Activated CD4-positive, alpha-beta T cell treated with anti-CD3 and anti-CD28 coated beads, Interleukin-2, amount 10 ng/mL, durations not matched to agents 7 days and 5 days (primary cell): ENCODE results near the gene IFITM1. TPM values are rescaled to one million over a fixed set of nuclear protein-coding genes. Genes with fewer than 3 reads are reported as not detected.
"Not testable (repeated sequence)": the region's sequence is repeated elsewhere in the genome, so short reads cannot be mapped to it uniquely, and the experiment has no call there.

Experiments
- CTCF ChIA-PET: fragments of 350-600 bp; sonication (Branson Sonifier 250); formaldehyde crosslinking; loops from one replicate; lab custom pipeline; 2021; ENCODE audit warnings: antibody characterized with exemption; lab: Charles Lee
- POLR2A ChIA-PET: fragments of 350-600 bp; sonication (Branson Sonifier 250); formaldehyde crosslinking; loops from one replicate; lab custom pipeline; 2021; ENCODE audit warnings: antibody characterized with exemption; lab: Charles Lee
- DNase-seq: peaks from one replicate; pipeline ENCODE4 v3.0.0-alpha.2; 2020
- H3K27ac Mint-ChIP-seq: one replicate; pipeline ENCODE4 v1.8.0; 2021; ENCODE audit warnings: mild to moderate bottlenecking, moderate library complexity, mixed read lengths
- H3K27me3 Mint-ChIP-seq: one replicate; pipeline ENCODE4 v1.8.0; 2021; ENCODE audit warnings: mixed read lengths
- H3K36me3 Mint-ChIP-seq: one replicate; pipeline ENCODE4 v1.8.0; 2021; ENCODE audit warnings: low read depth, mixed read lengths
- H3K4me1 Mint-ChIP-seq: one replicate; pipeline ENCODE4 v1.8.0; 2021; ENCODE audit warnings: mixed read lengths
- H3K4me3 Mint-ChIP-seq: one replicate; pipeline ENCODE4 v1.8.0; 2021; ENCODE audit warnings: mild to moderate bottlenecking, moderate library complexity, mixed read lengths
- H3K9me3 Mint-ChIP-seq: one replicate; pipeline ENCODE4 v1.8.0; 2021; ENCODE audit warnings: mixed read lengths
- total RNA-seq, 2 experiments: library from RNA; stranded (reverse); gene quantifications; one replicate each; pipeline ENCODE4 v1.2.3, GENCODE V29; 2021

Gene IFITM1
- total RNA-seq, 2 experiments from 2014 or later: 1,306 to 1,465 TPM

GRCh38 chr11:336659-337198, 22.9 kb downstream of the IFITM1 start:
- Mint-ChIP-seq H3K36me3 (peaks cover 12% of the 10 kb centered on the region), H3K4me3 (no peak overlapping the region), H3K27ac (peak overlapping the region; percentile 47), H3K9me3 (peaks cover 7% of the 10 kb centered on the region), H3K4me1 (peaks cover 48% of the 10 kb centered on the region), H3K27me3 (peaks cover 13% of the 10 kb centered on the region)
- no peak for DNase-seq
- POLR2A ChIA-PET: no interaction called here
- CTCF ChIA-PET: interaction anchor here (0.7 to 1.3 kb wide), 2 partner anchors 18 to 22 kb away, joined by 3 read pairs; no protein-coding TSS in a partner anchor

GRCh38 chr11:337711-338110, 23.9 kb downstream of the IFITM1 start:
- no peak for DNase-seq
- POLR2A ChIA-PET: no interaction called here
- H3K36me3 Mint-ChIP-seq: peaks cover 10% of the 10 kb centered on the region
- no peak overlapping the region for H3K4me3 Mint-ChIP-seq
- peaks cover 7% of the 10 kb centered on the region for H3K9me3 Mint-ChIP-seq
- H3K27me3 Mint-ChIP-seq: peaks cover 13% of the 10 kb centered on the region
- CTCF ChIA-PET: interaction anchor here (1.3 to 1.6 kb wide), 2 partner anchors 8 to 17 kb away, joined by 3 to 7 read pairs; no protein-coding TSS in a partner anchor
- no peak overlapping the region for H3K27ac Mint-ChIP-seq
- peaks cover 46% of the 10 kb centered on the region for H3K4me1 Mint-ChIP-seq

DNA sequence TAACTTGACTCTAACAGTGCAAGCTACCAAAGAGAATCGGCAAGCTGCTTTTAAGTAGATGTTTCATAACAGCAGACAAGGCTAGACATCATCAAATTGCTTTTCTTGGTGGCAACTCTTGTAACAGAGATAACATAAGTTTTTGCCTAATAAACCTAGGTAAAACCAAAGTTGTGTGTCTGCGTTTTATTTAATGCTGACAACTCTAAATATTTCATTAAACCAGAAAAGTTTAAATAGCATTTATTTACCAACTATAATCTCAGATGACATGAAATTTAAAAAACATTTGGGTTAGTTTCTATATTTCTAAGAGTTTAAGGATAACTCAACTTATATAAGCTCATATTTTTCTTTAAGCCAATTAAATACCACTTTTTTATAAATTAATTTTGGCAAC, 26.1 kb downstream of the IFITM1 start:
- no peak overlapping the region for H3K4me3 Mint-ChIP-seq
- POLR2A ChIA-PET: no interaction called here

GRCh38 chr11:340539-341512, 27.0 kb downstream of the IFITM1 start:
- no peak overlapping the region for H3K27ac Mint-ChIP-seq

More for the DNA sequence above, 26.1 kb downstream of the IFITM1 start:
- H3K9me3 Mint-ChIP-seq: peaks cover 2% of the 10 kb centered on the region
- no peak for DNase-seq
- H3K27ac Mint-ChIP-seq: no peak overlapping the region
- peaks cover 35% of the 10 kb centered on the region for H3K4me1 Mint-ChIP-seq
- peaks cover 5% of the 10 kb centered on the region for H3K36me3 Mint-ChIP-seq
- CTCF ChIA-PET: interaction anchor here (0.6 to 2.1 kb wide), 7 partner anchors 10 to 133 kb away, joined by 3 to 12 read pairs (median 6); partner anchors contain the start of gene IFITM5
- peaks cover 13% of the 10 kb centered on the region for H3K27me3 Mint-ChIP-seq

GRCh38 chr11:342328-342727, 28.5 kb downstream of the IFITM1 start:
- Mint-ChIP-seq H3K36me3 (peaks cover 5% of the 10 kb centered on the region), H3K4me1 (peaks cover 19% of the 10 kb centered on the region), H3K27ac (no peak overlapping the region), H3K27me3 (peaks cover 19% of the 10 kb centered on the region), H3K9me3 (peaks cover 2% of the 10 kb centered on the region), H3K4me3 (no peak overlapping the region)
- ChIA-PET CTCF (interaction anchor here (1.3 kb wide), 1 partner anchor 13 kb away, joined by 5 read pairs; no protein-coding TSS in a partner anchor), POLR2A (no interaction called here)
- DNase-seq: no peak

More at GRCh38 chr11:340539-341512, 27.0 kb downstream of the IFITM1 start:
- no peak for DNase-seq
- Mint-ChIP-seq H3K27me3 (peaks cover 16% of the 10 kb centered on the region), H3K9me3 (peaks cover 2% of the 10 kb centered on the region), H3K4me3 (no peak overlapping the region), H3K4me1 (peaks cover 30% of the 10 kb centered on the region), H3K36me3 (peaks cover 5% of the 10 kb centered on the region)
- CTCF ChIA-PET: interaction anchor here (1.1 to 2.1 kb wide), 5 partner anchors 11 to 42 kb away, joined by 3 to 12 read pairs (median 6); partner anchors contain the start of gene IFITM5
- POLR2A ChIA-PET: no interaction called here

- H3K4me1 Mint-ChIP-seq: peaks cover 19% of the 10 kb centered on the region
- peaks cover 19% of the 10 kb centered on the region for H3K27me3 Mint-ChIP-seq
- no peak overlapping the region for H3K27ac Mint-ChIP-seq
- H3K36me3 Mint-ChIP-seq: peaks cover 5% of the 10 kb centered on the region
- ChIA-PET POLR2A (no interaction called here), CTCF (interaction anchor here (0.6 to 1.6 kb wide), 6 partner anchors 8 to 174 kb away, joined by 3 to 5 read pairs (median 3); partner anchors contain the start of gene NLRP6)
- peaks cover 2% of the 10 kb centered on the region for H3K9me3 Mint-ChIP-seq
- DNase-seq: no peak
- H3K4me3 Mint-ChIP-seq: no peak overlapping the region
These were observed 31.2 kb downstream of the IFITM1 start for GRCh38 chr11:344836-345578.

- H3K4me3 Mint-ChIP-seq: no peak overlapping the region
These were observed 32.7 kb downstream of the IFITM1 start for GRCh38 chr11:346529-346928.

GRCh38 chr11:349270-349954, 35.6 kb downstream of the IFITM1 start:
- H3K36me3 Mint-ChIP-seq, H3K4me3 Mint-ChIP-seq, H3K27me3 Mint-ChIP-seq, DNase-seq, POLR2A ChIA-PET, H3K27ac Mint-ChIP-seq, H3K9me3 Mint-ChIP-seq: not testable (repeated sequence)
- CTCF ChIA-PET: interaction anchor here (0.6 to 1.0 kb wide), 3 partner anchors 15 to 48 kb away, joined by 3 read pairs; no protein-coding TSS in a partner anchor
- peaks cover 35% of the 10 kb centered on the region for H3K4me1 Mint-ChIP-seq

More at GRCh38 chr11:346529-346928, 32.7 kb downstream of the IFITM1 start:
- H3K9me3 Mint-ChIP-seq: peaks cover 1% of the 10 kb centered on the region
- H3K36me3 Mint-ChIP-seq: no peaks in the 10 kb centered on the region
- H3K4me1 Mint-ChIP-seq: peaks cover 21% of the 10 kb centered on the region
- no peak overlapping the region for H3K27ac Mint-ChIP-seq
- CTCF ChIA-PET: interaction anchor here (1.6 kb wide), 1 partner anchor 16 kb away, joined by 5 read pairs; no protein-coding TSS in a partner anchor
- DNase-seq: no peak
- POLR2A ChIA-PET: no interaction called here
- peaks cover 8% of the 10 kb centered on the region for H3K27me3 Mint-ChIP-seq

DNA sequence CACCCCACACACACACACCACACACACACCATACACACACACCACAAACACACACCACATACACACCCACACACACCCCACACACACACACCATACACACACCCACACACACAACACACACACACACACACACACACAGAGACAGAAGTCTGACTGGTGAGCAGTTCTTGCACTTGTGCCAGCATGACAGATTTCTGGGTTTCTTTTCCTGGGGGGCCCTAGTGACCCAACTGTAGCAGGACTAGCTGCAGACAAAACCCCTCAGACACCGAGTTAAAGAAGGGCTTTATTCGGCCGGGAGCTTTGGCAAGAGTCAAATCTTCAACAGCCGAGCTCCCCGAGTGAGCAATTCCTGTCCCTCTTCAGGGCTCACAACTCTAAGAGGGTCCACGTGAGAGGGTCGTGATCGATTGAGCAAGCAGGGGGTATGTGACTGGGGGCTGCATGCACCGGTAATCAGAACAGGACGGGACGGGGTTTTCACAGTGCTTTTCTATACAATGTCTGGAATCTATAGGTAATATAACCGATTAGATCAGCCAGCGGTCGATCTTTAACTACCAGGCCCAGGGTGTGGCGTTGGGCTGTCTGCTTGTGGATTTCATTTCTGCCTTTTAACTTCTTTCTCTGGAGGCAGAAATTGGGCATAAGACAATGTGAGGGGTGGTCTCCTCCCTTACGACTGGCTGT, 36.3 kb downstream of the IFITM1 start:
- H3K4me3 Mint-ChIP-seq, H3K27ac Mint-ChIP-seq, H3K36me3 Mint-ChIP-seq, POLR2A ChIA-PET, H3K27me3 Mint-ChIP-seq, DNase-seq, H3K9me3 Mint-ChIP-seq: not testable (repeated sequence)
- peaks cover 41% of the 10 kb centered on the region for H3K4me1 Mint-ChIP-seq
- CTCF ChIA-PET: interaction anchor here (1.0 kb wide), 1 partner anchor 99 kb away, joined by 3 read pairs; no protein-coding TSS in a partner anchor

DNA sequence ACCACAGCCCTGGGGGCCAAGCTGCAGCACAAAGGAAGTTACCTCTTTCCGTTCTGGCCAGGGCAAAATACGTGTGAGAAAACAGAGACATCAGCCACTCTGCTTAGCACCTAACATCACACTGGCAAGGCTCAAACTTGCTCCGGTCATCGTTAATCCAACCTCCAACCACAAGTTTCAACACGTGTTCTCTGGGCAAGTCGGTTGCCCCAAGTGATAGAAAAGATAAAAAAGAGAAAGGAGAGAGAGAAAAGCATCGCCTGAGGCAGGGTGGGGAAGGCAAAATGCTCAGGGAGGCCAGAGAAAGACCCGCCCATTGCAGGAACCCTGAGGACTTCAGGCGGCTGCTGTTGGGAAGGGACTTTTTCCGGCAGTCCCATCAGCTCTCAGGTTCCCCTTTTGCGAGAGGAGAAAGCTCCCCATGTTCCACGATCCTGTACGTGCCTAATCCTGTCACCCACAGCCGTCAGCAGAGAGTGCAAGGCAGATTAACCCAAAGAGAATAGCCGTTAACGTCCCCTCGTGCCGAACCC, 36.9 kb downstream of the IFITM1 start:
- H3K9me3 Mint-ChIP-seq: no peaks in the 10 kb centered on the region
- peaks cover 3% of the 10 kb centered on the region for H3K27me3 Mint-ChIP-seq
- no peaks in the 10 kb centered on the region for H3K36me3 Mint-ChIP-seq
- no peak for DNase-seq
- CTCF ChIA-PET: interaction anchor here (1.0 kb wide), 1 partner anchor 100 kb away, joined by 3 read pairs; no protein-coding TSS in a partner anchor
- POLR2A ChIA-PET: no interaction called here
- peaks cover 44% of the 10 kb centered on the region for H3K4me1 Mint-ChIP-seq
- H3K27ac Mint-ChIP-seq: no peak overlapping the region
- H3K4me3 Mint-ChIP-seq: no peak overlapping the region

- CTCF ChIA-PET: no interaction called here
- Mint-ChIP-seq H3K4me1 (peaks cover 44% of the 10 kb centered on the region), H3K27ac (no peak overlapping the region), H3K9me3 (no peaks in the 10 kb centered on the region), H3K36me3 (no peaks in the 10 kb centered on the region), H3K27me3 (peaks cover 1% of the 10 kb centered on the region), H3K4me3 (no peak overlapping the region)
- POLR2A ChIA-PET: no interaction called here
- no peak for DNase-seq
These were observed 37.6 kb downstream of the IFITM1 start for GRCh38 chr11:351411-351810.
